HepG2 (cell line): ENCODE results near the gene GRM2. TPM values are rescaled to one million over a fixed set of nuclear protein-coding genes. Genes with fewer than 3 reads are reported as not detected.
A peak's percentile ranks its signal among the peaks of the same experiment; 100 is the strongest.

Experiments
- ATAC-seq: fragments of 200-7000 bp; cut with Tn5 transposase; 3 replicates; pipeline ENCODE4 v1.9.1; 2020; ENCODE audit warnings: mild to moderate bottlenecking, moderate library complexity
- BruUV-seq: library from RNA; stranded (reverse); fragments of 400-500 nt; replicated peaks from 2 replicates; lab custom pipeline; 2021; lab: Mats Ljungman, UMichigan
- CTCF ChIA-PET: fragments of 300-600 bp; formaldehyde crosslinking; extraction: SDS; loops from one replicate; lab custom pipeline; 2021; ENCODE audit warnings: low total read pairs, inconsistent platforms, low intra/inter-chr PET ratio; lab: Yijun Ruan, JAX
- POLR2A ChIA-PET: fragments of 350-600 bp; sonication (Branson Sonifier 250); formaldehyde crosslinking; loops from one replicate; lab custom pipeline; 2020; ENCODE audit warnings: antibody characterized with exemption, inconsistent platforms; lab: Yijun Ruan, JAX
- DNase-seq: peaks from one replicate; pipeline ENCODE4 v3.0.0-alpha.2; 2015; ENCODE audit warnings: low spot score
- FAIRE-seq: peaks from 3 replicates; lab custom pipeline; 2011; peaks lifted over from hg19 to GRCh38; lab: Jason Lieb, UNC
- H2AFZ ChIP-seq: one replicate; pipeline ENCODE4 v1.6.1; 2011; ENCODE audit warnings: low read length, inconsistent platforms
- H3K27ac ChIP-seq: fragments of 300-600 bp; 3 replicates; pipeline ENCODE4 v1.8.0; 2011; ENCODE audit warnings: mixed run types, mild to moderate bottlenecking, mixed read lengths, low read length, inconsistent platforms; ENCODE audit not compliant: insufficient read depth; ENCODE audit errors: extremely low read length
- H3K27me3 ChIP-seq, 2 experiments: fragments of 200-600 bp in 1 of 2; 2 replicates in 1 of 2; 3 replicates in 1 of 2; pipeline versions ENCODE4 v1.6.0 to v1.8.0; 2011; ENCODE audit warnings: low read length in 2 of 2, mild to moderate bottlenecking in 2 of 2, moderate library complexity in 2 of 2, inconsistent platforms in 1 of 2; ENCODE audit not compliant: insufficient read depth in 2 of 2, control insufficient read depth in 1 of 2
- H3K36me3 ChIP-seq, 2 experiments: fragments of 200-600 bp in 1 of 2; replicated peaks in 1 of 2; 2 replicates in 1 of 2; 3 replicates in 1 of 2; pipeline versions ENCODE4 v1.5.1 to v1.8.0; 2011; ENCODE audit warnings: low read length in 2 of 2, inconsistent platforms in 1 of 2; ENCODE audit not compliant: insufficient read depth in 2 of 2, control insufficient read depth in 1 of 2
- H3K4me1 ChIP-seq: 2 replicates; pipeline ENCODE4 v1.5.1; 2012; ENCODE audit warnings: low read length, inconsistent platforms; ENCODE audit not compliant: insufficient read depth
- H3K4me2 ChIP-seq: 2 replicates; pipeline ENCODE4 v1.6.0; 2011; ENCODE audit warnings: low read depth, low read length, inconsistent platforms
- H3K4me3 ChIP-seq, 3 experiments: fragments of 200-600 bp in 1 of 3; sonication (generic), shearing (Covaris generic) in 1 of 3; replicated peaks in 1 of 3; 2 replicates each; pipeline ENCODE4 v1.5.1; 2011 to 2016; ENCODE audit warnings: low read length in 3 of 3, inconsistent platforms in 2 of 3, low read depth in 2 of 3, mild to moderate bottlenecking in 2 of 3, control low read depth in 1 of 3, mixed read lengths in 1 of 3; ENCODE audit not compliant: insufficient read depth in 1 of 3
- H3K79me2 ChIP-seq: one replicate; pipeline ENCODE4 v1.6.1; 2011; ENCODE audit warnings: low read length, inconsistent platforms; ENCODE audit not compliant: insufficient read depth
- H3K9ac ChIP-seq: 2 replicates; pipeline ENCODE4 v1.6.0; 2011; ENCODE audit warnings: mild to moderate bottlenecking, low read depth, low read length, inconsistent platforms; ENCODE audit not compliant: insufficient read depth
- H3K9me3 ChIP-seq: 2 replicates; pipeline ENCODE4 v1.5.1; 2012; ENCODE audit warnings: mild to moderate bottlenecking, low read length
- H4K20me1 ChIP-seq: 2 replicates; pipeline ENCODE4 v1.6.0; 2011; ENCODE audit warnings: inconsistent platforms, mild to moderate bottlenecking, low read length, moderate library complexity; ENCODE audit not compliant: insufficient read depth
- CHD4 ChIP-seq: fragments of 200-600 bp; sonication (generic); IDR thresholded peaks from 2 replicates; pipeline ENCODE4 v1.7.0; 2017; ENCODE audit warnings: mild to moderate bottlenecking, low read length, borderline replicate concordance
- FOXM1 ChIP-seq: sonication (generic); formaldehyde crosslinking; IDR thresholded peaks from 2 replicates; pipeline ENCODE4 v1.5.0; 2020; ENCODE audit warnings: missing genetic modification reagents
- HNF4A ChIP-seq: sonication (generic); formaldehyde crosslinking; IDR thresholded peaks from 2 replicates; pipeline ENCODE4 v1.4.0; 2020; ENCODE audit warnings: missing genetic modification reagents
- HOXA3 ChIP-seq: sonication (generic); formaldehyde crosslinking; IDR thresholded peaks from 2 replicates; pipeline ENCODE4 v1.5.0; 2020; ENCODE audit warnings: missing genetic modification reagents
- PCBP1 ChIP-seq: fragments of 200-400 bp; formaldehyde crosslinking; IDR thresholded peaks from 2 replicates; pipeline ENCODE4 v1.6.1; 2017; ENCODE audit warnings: mild to moderate bottlenecking, low read depth, low read length, borderline replicate concordance
- RCOR2 ChIP-seq: IDR thresholded peaks from 2 replicates; pipeline ENCODE4 v1.6.1; 2016; ENCODE audit warnings: missing biosample characterization, missing genetic modification reagents
- SALL1 ChIP-seq: sonication (generic); formaldehyde crosslinking; IDR thresholded peaks from 2 replicates; pipeline ENCODE4 v1.8.0; 2022; ENCODE audit warnings: mild to moderate bottlenecking, missing genetic modification reagents
- SIX4 ChIP-seq: sonication (generic); formaldehyde crosslinking; IDR thresholded peaks from 2 replicates; pipeline ENCODE4 v1.4.0; 2020; ENCODE audit warnings: missing genetic modification reagents
- SMAD3 ChIP-seq: sonication (generic); formaldehyde crosslinking; IDR thresholded peaks from 2 replicates; pipeline ENCODE4 v1.4.0; 2020; ENCODE audit warnings: missing genetic modification reagents
- TCF7L2 ChIP-seq: IDR thresholded peaks from 2 replicates; pipeline ENCODE4 v1.6.1; 2011; ENCODE audit warnings: mild to moderate bottlenecking, low read depth, low read length, moderate library complexity
- THAP11 ChIP-seq: IDR thresholded peaks from 2 replicates; pipeline ENCODE4 v1.6.1; 2016; ENCODE audit warnings: missing biosample characterization, missing genetic modification reagents
- ZNF670 ChIP-seq: sonication (generic); formaldehyde crosslinking; IDR thresholded peaks from 2 replicates; pipeline ENCODE4 v1.8.0; 2022; ENCODE audit warnings: mild to moderate bottlenecking, missing genetic modification reagents, borderline replicate concordance
- ZNF761 ChIP-seq: sonication (generic); formaldehyde crosslinking; conservative IDR thresholded peaks from 2 replicates; pipeline ENCODE4 v1.4.0; 2020; ENCODE audit warnings: mild to moderate bottlenecking, missing genetic modification reagents
- ZNF766 ChIP-seq: sonication (generic); formaldehyde crosslinking; IDR thresholded peaks from 2 replicates; pipeline ENCODE4 v1.5.0; 2020; ENCODE audit warnings: missing genetic modification reagents, borderline replicate concordance
- WGBS: methylation state at CpG from one replicate; pipeline ENCODE4 v1.1.6; 2017; ENCODE audit warnings: low lambda C conversion rate; 5-methylcytosine and 5-hydroxymethylcytosine counted together
- in situ Hi-C: cut with HindIII; loops from 2 replicates; pipeline ENCODE4 v1.10.0; 2017; ENCODE audit warnings: low pct_unique_long_range_greater_than_20kb; ENCODE audit not compliant: extremely low pct_ligation_motif_present
- intact Hi-C: fragments of 100-400 bp; cut with micrococcal nuclease; formaldehyde crosslinking; loops from one replicate; pipeline ENCODE4 v1.10.0; 2022; ENCODE audit not compliant: unreplicated experiment
- polyA plus RNA-seq, 8 experiments: library from polyadenylated mRNA; depleted of rRNA in 3 of 8; stranded (reverse) in 7 of 8; unstranded in 1 of 8; fragments of >200 nt; fragmentation: Illumina TruSeq in 4 of 8; extraction: Trizol in 4 of 8; gene quantifications; 2 replicates each; pipeline versions ENCODE4 v1.2.1 to v1.2.3, GENCODE V29; 2011 to 2016; ENCODE audit warnings: low read depth in 4 of 8, missing spikeins in 1 of 8, mixed read lengths in 1 of 8; ENCODE audit not compliant: insufficient read depth in 1 of 8
- total RNA-seq, 5 experiments: library from RNA; depleted of rRNA; stranded (reverse); fragments of >200 nt; fragmentation: Illumina TruSeq; extraction: Trizol; gene quantifications; 2 replicates each; pipeline ENCODE4 v1.2.3, GENCODE V29; 2016; ENCODE audit warnings: low read depth in 1 of 5
- TF ChIP-seq, protein P1 (sequence below): sonication (generic); formaldehyde crosslinking; IDR thresholded peaks from 2 replicates; pipeline ENCODE4 v1.5.1; 2020; ENCODE audit warnings: mild to moderate bottlenecking, missing genetic modification reagents, moderate library complexity
- TF ChIP-seq, protein P2 (sequence below): sonication (generic); formaldehyde crosslinking; IDR thresholded peaks from 2 replicates; pipeline ENCODE4 v1.8.0; 2022; ENCODE audit warnings: missing genetic modification reagents, mild to moderate bottlenecking, inconsistent platforms, borderline replicate concordance

Gene GRM2
- total and polyA plus RNA-seq, 2 of the 13 experiments (the other 11 are each of a cell fraction or from before 2014, with no cell fraction given), result 0.04 to 0.07 TPM

DNA sequence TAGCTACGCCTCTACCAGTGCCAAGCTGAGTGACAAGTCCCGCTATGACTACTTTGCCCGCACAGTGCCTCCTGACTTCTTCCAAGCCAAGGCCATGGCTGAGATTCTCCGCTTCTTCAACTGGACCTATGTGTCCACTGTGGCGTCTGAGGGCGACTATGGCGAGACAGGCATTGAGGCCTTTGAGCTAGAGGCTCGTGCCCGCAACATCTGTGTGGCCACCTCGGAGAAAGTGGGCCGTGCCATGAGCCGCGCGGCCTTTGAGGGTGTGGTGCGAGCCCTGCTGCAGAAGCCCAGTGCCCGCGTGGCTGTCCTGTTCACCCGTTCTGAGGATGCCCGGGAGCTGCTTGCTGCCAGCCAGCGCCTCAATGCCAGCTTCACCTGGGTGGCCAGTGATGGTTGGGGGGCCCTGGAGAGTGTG, 5.7 kb downstream of the GRM2 start:
- CTCF ChIA-PET, result no interaction called here
- intact Hi-C loops, result no loop called here
- in situ Hi-C loops, result loop anchor here (5.0 kb wide), 1 partner anchor 85 kb away; no protein-coding TSS in a partner anchor

DNA sequence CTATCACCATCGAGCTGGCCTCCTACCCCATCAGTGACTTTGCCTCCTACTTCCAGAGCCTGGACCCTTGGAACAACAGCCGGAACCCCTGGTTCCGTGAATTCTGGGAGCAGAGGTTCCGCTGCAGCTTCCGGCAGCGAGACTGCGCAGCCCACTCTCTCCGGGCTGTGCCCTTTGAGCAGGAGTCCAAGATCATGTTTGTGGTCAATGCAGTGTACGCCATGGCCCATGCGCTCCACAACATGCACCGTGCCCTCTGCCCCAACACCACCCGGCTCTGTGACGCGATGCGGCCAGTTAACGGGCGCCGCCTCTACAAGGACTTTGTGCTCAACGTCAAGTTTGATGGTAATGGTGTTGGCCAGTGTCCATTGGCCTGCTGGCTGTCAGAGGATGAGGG, 6.1 kb downstream of the GRM2 start:
- Histone ChIP-seq H3K79me2 (no peaks in the 10 kb centered on the region), H3K27me3 (peaks cover 2 to 7% of the 10 kb centered on the region in 2 experiments; a peak in 3 of 5 replicates), H3K9me3 (no peaks in the 10 kb centered on the region), H3K36me3 (no peaks in the 10 kb centered on the region), H3K4me2 (no peak overlapping the region; the same call in 1 of the 2 replicates), H4K20me1 (0 out of 2 replicates have a peak, but pooled peaks cover under 1% of the 10 kb centered on the region), H3K27ac (no peak overlapping the region), H3K4me1 (peaks cover 21% of the 10 kb centered on the region), H3K9ac (no peak overlapping the region), H3K4me3 (no peak overlapping the region; a peak in 1 of 6 replicates), H2AFZ (no peak overlapping the region)
- CTCF ChIA-PET, result no interaction called here
- BruUV-seq, result no TSS peak
- 6% methylated on average over 5 of the region's 19 CpGs for WGBS
- intact Hi-C loops (no loop called here), in situ Hi-C loops (loop anchor here (5.0 kb wide), 1 partner anchor 84 kb away; no protein-coding TSS in a partner anchor)
- DNase-seq (no peak), ATAC-seq (peak; percentile 20; the same call in 1 of the 3 replicates), FAIRE-seq (no peak)
- POLR2A ChIA-PET, result no interaction called here
- TF ChIP-seq, protein P1, sequence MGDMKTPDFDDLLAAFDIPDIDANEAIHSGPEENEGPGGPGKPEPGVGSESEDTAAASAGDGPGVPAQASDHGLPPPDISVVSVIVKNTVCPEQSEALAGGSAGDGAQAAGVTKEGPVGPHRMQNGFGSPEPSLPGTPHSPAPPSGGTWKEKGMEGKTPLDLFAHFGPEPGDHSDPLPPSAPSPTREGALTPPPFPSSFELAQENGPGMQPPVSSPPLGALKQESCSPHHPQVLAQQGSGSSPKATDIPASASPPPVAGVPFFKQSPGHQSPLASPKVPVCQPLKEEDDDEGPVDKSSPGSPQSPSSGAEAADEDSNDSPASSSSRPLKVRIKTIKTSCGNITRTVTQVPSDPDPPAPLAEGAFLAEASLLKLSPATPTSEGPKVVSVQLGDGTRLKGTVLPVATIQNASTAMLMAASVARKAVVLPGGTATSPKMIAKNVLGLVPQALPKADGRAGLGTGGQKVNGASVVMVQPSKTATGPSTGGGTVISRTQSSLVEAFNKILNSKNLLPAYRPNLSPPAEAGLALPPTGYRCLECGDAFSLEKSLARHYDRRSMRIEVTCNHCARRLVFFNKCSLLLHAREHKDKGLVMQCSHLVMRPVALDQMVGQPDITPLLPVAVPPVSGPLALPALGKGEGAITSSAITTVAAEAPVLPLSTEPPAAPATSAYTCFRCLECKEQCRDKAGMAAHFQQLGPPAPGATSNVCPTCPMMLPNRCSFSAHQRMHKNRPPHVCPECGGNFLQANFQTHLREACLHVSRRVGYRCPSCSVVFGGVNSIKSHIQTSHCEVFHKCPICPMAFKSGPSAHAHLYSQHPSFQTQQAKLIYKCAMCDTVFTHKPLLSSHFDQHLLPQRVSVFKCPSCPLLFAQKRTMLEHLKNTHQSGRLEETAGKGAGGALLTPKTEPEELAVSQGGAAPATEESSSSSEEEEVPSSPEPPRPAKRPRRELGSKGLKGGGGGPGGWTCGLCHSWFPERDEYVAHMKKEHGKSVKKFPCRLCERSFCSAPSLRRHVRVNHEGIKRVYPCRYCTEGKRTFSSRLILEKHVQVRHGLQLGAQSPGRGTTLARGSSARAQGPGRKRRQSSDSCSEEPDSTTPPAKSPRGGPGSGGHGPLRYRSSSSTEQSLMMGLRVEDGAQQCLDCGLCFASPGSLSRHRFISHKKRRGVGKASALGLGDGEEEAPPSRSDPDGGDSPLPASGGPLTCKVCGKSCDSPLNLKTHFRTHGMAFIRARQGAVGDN (CRISPR knock-in tag), result peak; percentile 41
- TF ChIP-seq THAP11, result no peak
- no peak for TF ChIP-seq SIX4 (CRISPR knock-in tag)
- no peak for TF ChIP-seq SMAD3 (CRISPR knock-in tag)
- peak; percentile 67; the same call in 1 of the 2 replicates for TF ChIP-seq HOXA3 (CRISPR knock-in tag)
- no peak for TF ChIP-seq TCF7L2
- TF ChIP-seq PCBP1, result no peak
- TF ChIP-seq HNF4A (CRISPR knock-in tag), result peak; percentile 65
- peak; percentile 18; the same call in 1 of the 2 replicates for TF ChIP-seq SALL1 (CRISPR knock-in tag)
- TF ChIP-seq ZNF670 (CRISPR knock-in tag), result no peak

More for the DNA sequence above, 5.7 kb downstream of the GRM2 start:
- DNase-seq (no peak), FAIRE-seq (no peak), ATAC-seq (no peak)
- Histone ChIP-seq H3K79me2 (no peaks in the 10 kb centered on the region), H3K36me3 (no peaks in the 10 kb centered on the region), H3K9me3 (no peaks in the 10 kb centered on the region), H4K20me1 (0 out of 2 replicates have a peak, but pooled peaks cover 5% of the 10 kb centered on the region), H3K27me3 (peaks cover 2 to 12% of the 10 kb centered on the region in 2 experiments; a peak in 4 of 5 replicates), H3K4me3 (no peak overlapping the region; a peak in 1 of 6 replicates), H3K4me2 (no peak overlapping the region), H3K27ac (no peak overlapping the region), H3K4me1 (peaks cover 23% of the 10 kb centered on the region), H3K9ac (no peak overlapping the region), H2AFZ (no peak overlapping the region)
- POLR2A ChIA-PET, result no interaction called here
- TF ChIP-seq FOXM1 (CRISPR knock-in tag) (no peak), CHD4 (no peak), ZNF766 (CRISPR knock-in tag) (no peak), ZNF761 (CRISPR knock-in tag) (no peak), RCOR2 (CRISPR knock-in tag) (no peak)
- TF ChIP-seq, protein P2, sequence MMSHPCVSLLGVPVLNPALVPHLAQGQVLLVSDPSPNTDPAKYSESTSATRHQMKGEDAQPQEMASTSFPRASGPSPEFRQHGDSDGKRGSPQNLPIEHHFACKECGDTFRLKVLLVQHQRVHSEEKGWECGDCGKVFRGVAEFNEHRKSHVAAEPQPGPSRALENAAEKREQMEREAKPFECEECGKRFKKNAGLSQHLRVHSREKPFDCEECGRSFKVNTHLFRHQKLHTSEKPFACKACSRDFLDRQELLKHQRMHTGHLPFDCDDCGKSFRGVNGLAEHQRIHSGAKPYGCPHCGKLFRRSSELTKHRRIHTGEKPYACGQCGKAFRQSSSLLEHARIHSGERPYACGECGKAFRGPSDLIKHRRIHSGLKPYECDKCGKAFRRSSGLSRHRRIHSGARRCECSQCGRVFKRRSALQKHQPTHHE (CRISPR knock-in tag), result no peak
- BruUV-seq, result no TSS peak
- 30% methylated on average over 3 of the region's 20 CpGs for WGBS
